Measurements from ENCODE around the gene STAT5B.

DNA sequence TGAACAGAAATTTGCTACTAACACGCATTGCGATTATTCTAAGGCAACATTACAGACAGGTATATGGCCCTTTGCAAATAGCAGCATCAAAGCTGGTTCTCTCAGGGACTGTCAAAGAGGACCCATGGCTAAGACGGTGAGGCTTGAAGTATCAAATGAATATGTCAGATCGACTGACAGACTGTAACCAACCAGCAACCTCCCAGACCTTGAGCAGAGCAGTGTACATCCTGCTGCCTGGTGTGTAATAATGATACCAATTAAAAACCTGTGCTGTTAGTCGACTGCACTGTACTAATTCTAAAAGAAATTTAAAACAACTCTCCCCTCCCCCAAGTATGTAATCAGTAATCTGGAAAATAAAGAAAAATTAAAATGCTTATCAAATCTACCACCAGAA, 46.0 kb downstream of the STAT5B start:
- TF ChIP-seq IRF2 (CRISPR knock-in tag; IDR thresholded peaks at IDR 0.05; ENCODE audit: borderline replicate concordance, low read depth) (no peak), TEAD4 (CRISPR knock-in tag; IDR thresholded peaks at IDR 0.05) (no peak), TEAD1 (CRISPR knock-in tag; IDR thresholded peaks at IDR 0.05) (no peak), TP53 (CRISPR knock-in tag; IDR thresholded peaks at IDR 0.05) (no peak), ZNF121 (CRISPR knock-in tag; IDR thresholded peaks at IDR 0.05) (no peak), OVOL2 (CRISPR knock-in tag; IDR thresholded peaks at IDR 0.05; ENCODE audit: borderline replicate concordance) (no peak), NFYB (CRISPR knock-in tag; conservative IDR thresholded peaks at IDR 0.05; ENCODE audit: low read depth) (no peak)
- TF ChIP-seq, protein P1, sequence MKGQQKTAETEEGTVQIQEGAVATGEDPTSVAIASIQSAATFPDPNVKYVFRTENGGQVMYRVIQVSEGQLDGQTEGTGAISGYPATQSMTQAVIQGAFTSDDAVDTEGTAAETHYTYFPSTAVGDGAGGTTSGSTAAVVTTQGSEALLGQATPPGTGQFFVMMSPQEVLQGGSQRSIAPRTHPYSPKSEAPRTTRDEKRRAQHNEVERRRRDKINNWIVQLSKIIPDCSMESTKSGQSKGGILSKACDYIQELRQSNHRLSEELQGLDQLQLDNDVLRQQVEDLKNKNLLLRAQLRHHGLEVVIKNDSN (CRISPR knock-in tag; IDR thresholded peaks at IDR 0.05), result no peak
- TF ChIP-seq, protein P2, sequence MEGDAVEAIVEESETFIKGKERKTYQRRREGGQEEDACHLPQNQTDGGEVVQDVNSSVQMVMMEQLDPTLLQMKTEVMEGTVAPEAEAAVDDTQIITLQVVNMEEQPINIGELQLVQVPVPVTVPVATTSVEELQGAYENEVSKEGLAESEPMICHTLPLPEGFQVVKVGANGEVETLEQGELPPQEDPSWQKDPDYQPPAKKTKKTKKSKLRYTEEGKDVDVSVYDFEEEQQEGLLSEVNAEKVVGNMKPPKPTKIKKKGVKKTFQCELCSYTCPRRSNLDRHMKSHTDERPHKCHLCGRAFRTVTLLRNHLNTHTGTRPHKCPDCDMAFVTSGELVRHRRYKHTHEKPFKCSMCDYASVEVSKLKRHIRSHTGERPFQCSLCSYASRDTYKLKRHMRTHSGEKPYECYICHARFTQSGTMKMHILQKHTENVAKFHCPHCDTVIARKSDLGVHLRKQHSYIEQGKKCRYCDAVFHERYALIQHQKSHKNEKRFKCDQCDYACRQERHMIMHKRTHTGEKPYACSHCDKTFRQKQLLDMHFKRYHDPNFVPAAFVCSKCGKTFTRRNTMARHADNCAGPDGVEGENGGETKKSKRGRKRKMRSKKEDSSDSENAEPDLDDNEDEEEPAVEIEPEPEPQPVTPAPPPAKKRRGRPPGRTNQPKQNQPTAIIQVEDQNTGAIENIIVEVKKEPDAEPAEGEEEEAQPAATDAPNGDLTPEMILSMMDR (IDR thresholded peaks at IDR 0.05), result no peak
- TF ChIP-seq, protein P3, sequence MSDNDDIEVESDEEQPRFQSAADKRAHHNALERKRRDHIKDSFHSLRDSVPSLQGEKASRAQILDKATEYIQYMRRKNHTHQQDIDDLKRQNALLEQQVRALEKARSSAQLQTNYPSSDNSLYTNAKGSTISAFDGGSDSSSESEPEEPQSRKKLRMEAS (CRISPR knock-in tag; IDR thresholded peaks at IDR 0.05), result no peak
- TF ChIP-seq, protein P4, sequence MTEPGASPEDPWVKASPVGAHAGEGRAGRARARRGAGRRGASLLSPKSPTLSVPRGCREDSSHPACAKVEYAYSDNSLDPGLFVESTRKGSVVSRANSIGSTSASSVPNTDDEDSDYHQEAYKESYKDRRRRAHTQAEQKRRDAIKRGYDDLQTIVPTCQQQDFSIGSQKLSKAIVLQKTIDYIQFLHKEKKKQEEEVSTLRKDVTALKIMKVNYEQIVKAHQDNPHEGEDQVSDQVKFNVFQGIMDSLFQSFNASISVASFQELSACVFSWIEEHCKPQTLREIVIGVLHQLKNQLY (CRISPR knock-in tag; IDR thresholded peaks at IDR 0.05), result no peak
- TF ChIP-seq, protein P5, sequence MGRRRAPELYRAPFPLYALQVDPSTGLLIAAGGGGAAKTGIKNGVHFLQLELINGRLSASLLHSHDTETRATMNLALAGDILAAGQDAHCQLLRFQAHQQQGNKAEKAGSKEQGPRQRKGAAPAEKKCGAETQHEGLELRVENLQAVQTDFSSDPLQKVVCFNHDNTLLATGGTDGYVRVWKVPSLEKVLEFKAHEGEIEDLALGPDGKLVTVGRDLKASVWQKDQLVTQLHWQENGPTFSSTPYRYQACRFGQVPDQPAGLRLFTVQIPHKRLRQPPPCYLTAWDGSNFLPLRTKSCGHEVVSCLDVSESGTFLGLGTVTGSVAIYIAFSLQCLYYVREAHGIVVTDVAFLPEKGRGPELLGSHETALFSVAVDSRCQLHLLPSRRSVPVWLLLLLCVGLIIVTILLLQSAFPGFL (CRISPR knock-in tag; IDR thresholded peaks at IDR 0.05; ENCODE audit: borderline replicate concordance), result no peak
- TF ChIP-seq, protein P6, sequence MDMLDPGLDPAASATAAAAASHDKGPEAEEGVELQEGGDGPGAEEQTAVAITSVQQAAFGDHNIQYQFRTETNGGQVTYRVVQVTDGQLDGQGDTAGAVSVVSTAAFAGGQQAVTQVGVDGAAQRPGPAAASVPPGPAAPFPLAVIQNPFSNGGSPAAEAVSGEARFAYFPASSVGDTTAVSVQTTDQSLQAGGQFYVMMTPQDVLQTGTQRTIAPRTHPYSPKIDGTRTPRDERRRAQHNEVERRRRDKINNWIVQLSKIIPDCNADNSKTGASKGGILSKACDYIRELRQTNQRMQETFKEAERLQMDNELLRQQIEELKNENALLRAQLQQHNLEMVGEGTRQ (CRISPR knock-in tag; IDR thresholded peaks at IDR 0.05), result no peak
